ENCODE results near the gene ZNF326.

- TF ChIP-seq CTCF (IDR thresholded peaks at IDR 0.05): no peak
- TF ChIP-seq POLR2A (IDR thresholded peaks at IDR 0.05): no peak
- no peak for TF ChIP-seq POLR2AphosphoS5 (IDR thresholded peaks at IDR 0.05)
These were observed 41.0 kb upstream of the ZNF326 start for GRCh38 chr1:89953929-89954328.
